ENCODE measurements around the gene DGKI.

Gene DGKI

DNA sequence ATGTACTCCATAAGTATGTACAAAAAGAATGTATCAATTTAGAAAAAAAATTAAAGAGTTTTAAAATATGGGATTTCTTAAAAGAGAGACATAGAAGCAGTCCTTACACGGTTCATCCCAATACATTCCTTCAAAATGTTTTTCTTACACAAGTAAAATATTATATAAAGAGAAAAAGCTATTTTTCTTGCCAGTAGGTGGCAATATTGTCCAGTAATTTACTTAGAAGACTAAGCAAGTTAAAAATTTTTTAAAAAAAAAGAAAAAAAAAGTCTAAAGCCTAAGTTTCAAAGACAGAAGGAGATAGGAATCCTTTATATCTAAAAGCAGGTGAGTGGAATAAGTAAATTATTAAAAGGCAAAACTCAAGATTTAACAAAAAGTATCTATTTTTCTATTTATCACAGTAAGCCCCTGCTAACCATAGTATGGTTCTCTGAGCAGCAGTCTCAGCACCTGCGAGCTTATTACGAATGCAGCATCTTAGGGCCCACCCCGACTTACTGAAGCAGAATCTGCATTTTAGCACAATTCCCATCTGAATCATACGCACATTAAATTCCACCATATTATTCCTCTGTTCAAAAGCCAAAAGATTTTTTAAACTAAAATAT is 240.6 kb downstream of the DGKI start:
- TF ChIP-seq CTCF (IDR thresholded peaks at IDR 0.05; ENCODE audit: low read depth, low read length, poor library complexity, severe bottlenecking) (peak; percentile 37), EZH2phosphoT487 (IDR thresholded peaks at IDR 0.05; ENCODE audit: borderline replicate concordance, low read length) (no peak)
- Histone ChIP-seq H4K20me1 (ENCODE audit: control insufficient read depth, insufficient read depth, low read depth, low read length) (no peaks in the 10 kb centered on the region), H3K4me2 (ENCODE audit: low read length) (no peak overlapping the region), H3K9me2 (replicated peaks; ENCODE audit: control insufficient read depth, low read length) (no peaks in the 10 kb centered on the region), H3F3A (ENCODE audit: control insufficient read depth, insufficient read depth) (no peaks in the 10 kb centered on the region), H3K27me3 (ENCODE audit: control insufficient read depth, low read length) (0 out of 2 replicates have a peak, but pooled peaks cover 2% of the 10 kb centered on the region), H3K79me2 (ENCODE audit: control insufficient read depth, low read length) (no peaks in the 10 kb centered on the region), H3K4me1 (ENCODE audit: control insufficient read depth, low read length) (no peaks in the 10 kb centered on the region), H3K9me3 (ENCODE audit: control insufficient read depth, insufficient read depth, low read length) (no peaks in the 10 kb centered on the region), H3K36me3 (ENCODE audit: control insufficient read depth, low read length) (no peaks in the 10 kb centered on the region), H3K27ac (ENCODE audit: low read depth, low read length) (no peak overlapping the region), H3K4me3 (ENCODE audit: low read length) (no peak overlapping the region)

DNA sequence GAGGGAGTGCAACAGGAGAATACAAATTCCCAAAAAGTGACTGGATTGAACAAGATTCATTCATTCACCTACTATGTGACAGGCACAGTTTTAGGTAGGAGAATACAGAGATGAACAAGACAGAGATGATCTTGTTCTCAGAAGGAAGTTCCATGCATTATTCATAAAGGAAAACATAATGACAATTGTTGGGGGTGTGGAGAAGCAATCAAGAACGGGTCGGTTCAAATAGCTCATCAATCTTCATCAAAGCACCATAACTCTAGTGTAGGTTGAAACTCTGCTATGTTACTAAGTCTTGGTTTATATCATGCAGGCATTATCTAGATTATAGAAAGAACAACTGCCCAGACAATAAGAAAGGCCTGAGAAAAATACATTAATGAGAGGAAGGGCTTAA is 243.7 kb downstream of the DGKI start:
- Histone ChIP-seq H3K9me3 (ENCODE audit: control insufficient read depth, insufficient read depth, low read length) (no peaks in the 10 kb centered on the region), H3K27me3 (ENCODE audit: control insufficient read depth, low read length) (0 out of 2 replicates have a peak, but pooled peaks cover 2% of the 10 kb centered on the region), H3K27ac (ENCODE audit: low read depth, low read length) (no peak overlapping the region), H4K20me1 (ENCODE audit: control insufficient read depth, insufficient read depth, low read depth, low read length) (no peaks in the 10 kb centered on the region), H3K4me1 (ENCODE audit: control insufficient read depth, low read length) (no peaks in the 10 kb centered on the region), H3K79me2 (ENCODE audit: control insufficient read depth, low read length) (no peaks in the 10 kb centered on the region), H3K4me3 (ENCODE audit: low read length) (no peak overlapping the region), H3K36me3 (ENCODE audit: control insufficient read depth, low read length) (no peaks in the 10 kb centered on the region), H3K4me2 (ENCODE audit: low read length) (no peak overlapping the region), H3K9me2 (replicated peaks; ENCODE audit: control insufficient read depth, low read length) (no peaks in the 10 kb centered on the region), H3F3A (ENCODE audit: control insufficient read depth, insufficient read depth) (no peaks in the 10 kb centered on the region)
- TF ChIP-seq EZH2phosphoT487 (IDR thresholded peaks at IDR 0.05; ENCODE audit: borderline replicate concordance, low read length) (no peak), CTCF (IDR thresholded peaks at IDR 0.05; ENCODE audit: low read depth, low read length, poor library complexity, severe bottlenecking) (no peak)

GRCh38 chr7:137601642-137602041 is 245.1 kb downstream of the DGKI start:
- Histone ChIP-seq H3K27ac (ENCODE audit: low read depth, low read length) (no peak overlapping the region), H3K9me3 (ENCODE audit: control insufficient read depth, insufficient read depth, low read length) (no peaks in the 10 kb centered on the region), H3F3A (ENCODE audit: control insufficient read depth, insufficient read depth) (no peaks in the 10 kb centered on the region), H3K36me3 (ENCODE audit: control insufficient read depth, low read length) (no peaks in the 10 kb centered on the region), H3K9me2 (replicated peaks; ENCODE audit: control insufficient read depth, low read length) (no peaks in the 10 kb centered on the region), H3K4me2 (ENCODE audit: low read length) (no peak overlapping the region), H4K20me1 (ENCODE audit: control insufficient read depth, insufficient read depth, low read depth, low read length) (no peaks in the 10 kb centered on the region), H3K4me3 (ENCODE audit: low read length) (no peak overlapping the region), H3K4me1 (ENCODE audit: control insufficient read depth, low read length) (no peaks in the 10 kb centered on the region), H3K27me3 (ENCODE audit: control insufficient read depth, low read length) (0 out of 2 replicates have a peak, but pooled peaks cover 2% of the 10 kb centered on the region), H3K79me2 (ENCODE audit: control insufficient read depth, low read length) (no peaks in the 10 kb centered on the region)
- no peak for TF ChIP-seq EZH2phosphoT487 (IDR thresholded peaks at IDR 0.05; ENCODE audit: borderline replicate concordance, low read length)
- TF ChIP-seq CTCF (IDR thresholded peaks at IDR 0.05; ENCODE audit: low read depth, low read length, poor library complexity, severe bottlenecking), result no peak
